ENCODE results near the gene CNNM3.

Gene CNNM3

GRCh38 chr2:96869822-96870625, 54.0 kb downstream of the CNNM3 start, which contains the start of gene SEMA4C:
SEMA4C (minus strand) TSS chr2:96870080; CDS start chr2:96867886, 2,194 bp downstream.
- no peaks in the 10 kb centered on the region for H3K9me3 ChIP-seq (ENCODE audit: control insufficient read depth in 1 of 2, low read length in 2 of 2)
- peaks cover 3 to 14% of the 10 kb centered on the region in 2 donors for H3K36me3 ChIP-seq (ENCODE audit: control insufficient read depth in 1 of 2, insufficient read depth in 2 of 2, low read length in 2 of 2)
- H3K4me1 ChIP-seq (ENCODE audit: control insufficient read depth in 1 of 2, insufficient read depth in 2 of 2, low read length in 2 of 2) = peaks cover 27 to 47% of the 10 kb centered on the region in 2 donors
- H3K4me3 ChIP-seq (ENCODE audit: low read depth in 1 of 2, low read length in 2 of 2) = peak within 1 kb of the TSS; percentile 62 to 73
- H3K27me3 ChIP-seq (ENCODE audit: control insufficient read depth in 1 of 2, insufficient read depth in 2 of 2, low read length in 2 of 2) = peaks cover 4 to 7% of the 10 kb centered on the region in 2 donors
- peak within 1 kb of the TSS; percentile 60 to 63 for H3K9ac ChIP-seq (ENCODE audit: low read depth in 1 of 2, low read length in 2 of 2)
- H3K27ac ChIP-seq (ENCODE audit: low read depth, low read length) = peak within 1 kb of the TSS; percentile 88

GRCh38 chr2:96870626-96871255, 54.7 kb downstream of the CNNM3 start:
- peaks cover 3 to 6% of the 10 kb centered on the region in 2 donors for H3K36me3 ChIP-seq (ENCODE audit: control insufficient read depth in 1 of 2, insufficient read depth in 2 of 2, low read length in 2 of 2)
- H3K4me3 ChIP-seq (ENCODE audit: low read depth in 1 of 2, low read length in 2 of 2) = peak overlapping the region; percentile 62
- H3K27me3 ChIP-seq (ENCODE audit: control insufficient read depth in 1 of 2, insufficient read depth in 2 of 2, low read length in 2 of 2) = peaks cover 4 to 7% of the 10 kb centered on the region in 2 donors
- peaks cover 27 to 47% of the 10 kb centered on the region in 2 donors for H3K4me1 ChIP-seq (ENCODE audit: control insufficient read depth in 1 of 2, insufficient read depth in 2 of 2, low read length in 2 of 2)
- H3K9ac ChIP-seq (ENCODE audit: low read depth in 1 of 2, low read length in 2 of 2) = peak overlapping the region; percentile 54
- H3K9me3 ChIP-seq (ENCODE audit: control insufficient read depth in 1 of 2, low read length in 2 of 2) = no peaks in the 10 kb centered on the region
- H3K27ac ChIP-seq (ENCODE audit: low read depth, low read length) = peak overlapping the region; percentile 70

- H3K27me3 ChIP-seq (ENCODE audit: control insufficient read depth in 1 of 2, insufficient read depth in 2 of 2, low read length in 2 of 2) = peaks cover 4 to 7% of the 10 kb centered on the region in 2 donors
- H3K27ac ChIP-seq (ENCODE audit: low read depth, low read length) = no peak overlapping the region
- H3K4me1 ChIP-seq (ENCODE audit: control insufficient read depth in 1 of 2, insufficient read depth in 2 of 2, low read length in 2 of 2) = peaks cover 13 to 30% of the 10 kb centered on the region in 2 donors
Observed at GRCh38 chr2:96872591-96873349, 56.7 kb downstream of the CNNM3 start.

GRCh38 chr2:96873651-96874096, 57.6 kb downstream of the CNNM3 start:
- H3K27me3 ChIP-seq (ENCODE audit: control insufficient read depth in 1 of 2, insufficient read depth in 2 of 2, low read length in 2 of 2) = peaks cover 4 to 7% of the 10 kb centered on the region in 2 donors
- H3K4me3 ChIP-seq (ENCODE audit: low read depth in 1 of 2, low read length in 2 of 2) = no peak overlapping the region
- peaks cover 9 to 24% of the 10 kb centered on the region in 2 donors for H3K4me1 ChIP-seq (ENCODE audit: control insufficient read depth in 1 of 2, insufficient read depth in 2 of 2, low read length in 2 of 2)
- no peaks in the 10 kb centered on the region for H3K9me3 ChIP-seq (ENCODE audit: control insufficient read depth in 1 of 2, low read length in 2 of 2)
- H3K36me3 ChIP-seq (ENCODE audit: control insufficient read depth in 1 of 2, insufficient read depth in 2 of 2, low read length in 2 of 2) = no peaks in the 10 kb centered on the region
- no peak overlapping the region for H3K9ac ChIP-seq (ENCODE audit: low read depth in 1 of 2, low read length in 2 of 2)
- no peak overlapping the region for H3K27ac ChIP-seq (ENCODE audit: low read depth, low read length)

More at GRCh38 chr2:96872591-96873349, 56.7 kb downstream of the CNNM3 start:
- H3K36me3 ChIP-seq (ENCODE audit: control insufficient read depth in 1 of 2, insufficient read depth in 2 of 2, low read length in 2 of 2) = no peaks in the 10 kb centered on the region
- no peak overlapping the region for H3K9ac ChIP-seq (ENCODE audit: low read depth in 1 of 2, low read length in 2 of 2)
- H3K9me3 ChIP-seq (ENCODE audit: control insufficient read depth in 1 of 2, low read length in 2 of 2) = no peaks in the 10 kb centered on the region
- no peak overlapping the region for H3K4me3 ChIP-seq (ENCODE audit: low read depth in 1 of 2, low read length in 2 of 2)

- H3K36me3 ChIP-seq (ENCODE audit: control insufficient read depth in 1 of 2, insufficient read depth in 2 of 2, low read length in 2 of 2) = no peaks in the 10 kb centered on the region
- no peak overlapping the region for H3K4me3 ChIP-seq (ENCODE audit: low read depth in 1 of 2, low read length in 2 of 2)
- peaks cover 9 to 24% of the 10 kb centered on the region in 2 donors for H3K4me1 ChIP-seq (ENCODE audit: control insufficient read depth in 1 of 2, insufficient read depth in 2 of 2, low read length in 2 of 2)
- H3K27me3 ChIP-seq (ENCODE audit: control insufficient read depth in 1 of 2, insufficient read depth in 2 of 2, low read length in 2 of 2) = peaks cover 4 to 7% of the 10 kb centered on the region in 2 donors
- H3K9ac ChIP-seq (ENCODE audit: low read depth in 1 of 2, low read length in 2 of 2) = no peak overlapping the region
- H3K9me3 ChIP-seq (ENCODE audit: control insufficient read depth in 1 of 2, low read length in 2 of 2) = no peaks in the 10 kb centered on the region
- H3K27ac ChIP-seq (ENCODE audit: low read depth, low read length) = no peak overlapping the region
Observed at GRCh38 chr2:96874198-96874831, 58.2 kb downstream of the CNNM3 start.

- Histone ChIP-seq H3K9ac (ENCODE audit: low read depth in 1 of 2, low read length in 2 of 2) (no peak overlapping the region), H3K4me1 (ENCODE audit: control insufficient read depth in 1 of 2, insufficient read depth in 2 of 2, low read length in 2 of 2) (peaks cover 5 to 19% of the 10 kb centered on the region in 2 donors), H3K4me3 (ENCODE audit: low read depth in 1 of 2, low read length in 2 of 2) (no peak overlapping the region), H3K36me3 (ENCODE audit: control insufficient read depth in 1 of 2, insufficient read depth in 2 of 2, low read length in 2 of 2) (no peaks in the 10 kb centered on the region), H3K27me3 (ENCODE audit: control insufficient read depth in 1 of 2, insufficient read depth in 2 of 2, low read length in 2 of 2) (peaks cover 2 to 4% of the 10 kb centered on the region in 2 donors), H3K27ac (ENCODE audit: low read depth, low read length) (no peak overlapping the region), H3K9me3 (ENCODE audit: control insufficient read depth in 1 of 2, low read length in 2 of 2) (no peaks in the 10 kb centered on the region)
Observed at GRCh38 chr2:96875498-96876268, 59.6 kb downstream of the CNNM3 start.

GRCh38 chr2:96876269-96877041, 60.4 kb downstream of the CNNM3 start:
- Histone ChIP-seq H3K4me1 (ENCODE audit: control insufficient read depth in 1 of 2, insufficient read depth in 2 of 2, low read length in 2 of 2) (peaks cover 0 to 12% of the 10 kb centered on the region in 2 donors), H3K9ac (ENCODE audit: low read depth in 1 of 2, low read length in 2 of 2) (no peak overlapping the region), H3K4me3 (ENCODE audit: low read depth in 1 of 2, low read length in 2 of 2) (no peak overlapping the region)

GRCh38 chr2:96877042-96877451, 61.0 kb downstream of the CNNM3 start:
- no peaks in the 10 kb centered on the region for H3K27me3 ChIP-seq (ENCODE audit: control insufficient read depth in 1 of 2, insufficient read depth in 2 of 2, low read length in 2 of 2)
- no peak overlapping the region for H3K4me3 ChIP-seq (ENCODE audit: low read depth in 1 of 2, low read length in 2 of 2)
- H3K9ac ChIP-seq (ENCODE audit: low read depth in 1 of 2, low read length in 2 of 2) = no peak overlapping the region
- peaks cover 0 to 12% of the 10 kb centered on the region in 2 donors for H3K4me1 ChIP-seq (ENCODE audit: control insufficient read depth in 1 of 2, insufficient read depth in 2 of 2, low read length in 2 of 2)
- no peak overlapping the region for H3K27ac ChIP-seq (ENCODE audit: low read depth, low read length)
- no peaks in the 10 kb centered on the region for H3K9me3 ChIP-seq (ENCODE audit: control insufficient read depth in 1 of 2, low read length in 2 of 2)
- H3K36me3 ChIP-seq (ENCODE audit: control insufficient read depth in 1 of 2, insufficient read depth in 2 of 2, low read length in 2 of 2) = no peaks in the 10 kb centered on the region

More at GRCh38 chr2:96876269-96877041, 60.4 kb downstream of the CNNM3 start:
- Histone ChIP-seq H3K36me3 (ENCODE audit: control insufficient read depth in 1 of 2, insufficient read depth in 2 of 2, low read length in 2 of 2) (no peaks in the 10 kb centered on the region), H3K9me3 (ENCODE audit: control insufficient read depth in 1 of 2, low read length in 2 of 2) (no peaks in the 10 kb centered on the region), H3K27me3 (ENCODE audit: control insufficient read depth in 1 of 2, insufficient read depth in 2 of 2, low read length in 2 of 2) (no peaks in the 10 kb centered on the region), H3K27ac (ENCODE audit: low read depth, low read length) (no peak overlapping the region)
